Astrocyte (in vitro differentiated cells and primary cell): ENCODE measurements around the gene SLC35F4. TPM values are rescaled to one million over a fixed set of nuclear protein-coding genes. Genes with fewer than 3 reads are reported as not detected.

ENCODE experiments used
- DNase-seq: peaks from one replicate; pipeline ENCODE4 v3.0.0-alpha.2; 2010; ENCODE audit warnings: low read depth
- FAIRE-seq: peaks from 2 replicates; lab custom pipeline; 2011; peaks lifted over from hg19 to GRCh38; lab: Jason Lieb, UNC
- H2AFZ ChIP-seq: 2 replicates; pipeline ENCODE4 v1.6.0; 2012; ENCODE audit warnings: low read depth, low read length, inconsistent platforms
- H3K27ac ChIP-seq: 2 replicates; pipeline ENCODE4 v1.5.1; 2011; ENCODE audit warnings: low read depth, low read length, inconsistent platforms
- H3K27me3 ChIP-seq: 2 replicates; pipeline ENCODE4 v1.6.0; 2011; ENCODE audit warnings: low read length, inconsistent platforms; ENCODE audit not compliant: insufficient read depth
- H3K36me3 ChIP-seq: 2 replicates; pipeline ENCODE4 v1.5.1; 2011; ENCODE audit warnings: low read length, inconsistent platforms; ENCODE audit not compliant: insufficient read depth
- H3K4me1 ChIP-seq: 2 replicates; pipeline ENCODE4 v1.5.1; 2011; ENCODE audit warnings: low read length, inconsistent platforms; ENCODE audit not compliant: insufficient read depth
- H3K4me2 ChIP-seq: 2 replicates; pipeline ENCODE4 v1.6.0; 2012; ENCODE audit warnings: low read length, inconsistent platforms
- H3K4me3 ChIP-seq: 2 replicates; pipeline ENCODE4 v1.5.1; 2011; ENCODE audit warnings: low read depth, mild to moderate bottlenecking, low read length, inconsistent platforms; ENCODE audit not compliant: insufficient read depth
- H3K79me2 ChIP-seq: 2 replicates; pipeline ENCODE4 v1.6.0; 2012; ENCODE audit warnings: mild to moderate bottlenecking, low read length, inconsistent platforms; ENCODE audit not compliant: insufficient read depth
- H3K9ac ChIP-seq: 2 replicates; pipeline ENCODE4 v1.6.0; 2012; ENCODE audit warnings: mild to moderate bottlenecking, low read length, inconsistent platforms
- H3K9me3 ChIP-seq: 2 replicates; pipeline ENCODE4 v1.5.1; 2012; ENCODE audit warnings: low read depth, mild to moderate bottlenecking, low read length, inconsistent platforms; ENCODE audit not compliant: insufficient read depth
- H4K20me1 ChIP-seq: 2 replicates; pipeline ENCODE4 v1.6.0; 2012; ENCODE audit warnings: low read length, inconsistent platforms; ENCODE audit not compliant: insufficient read depth
- H3K27ac Mint-ChIP-seq: one replicate; pipeline ENCODE4 v1.8.0; 2021; ENCODE audit warnings: mild to moderate bottlenecking, mixed read lengths; ENCODE audit not compliant: unreplicated experiment
- H3K27me3 Mint-ChIP-seq: one replicate; pipeline ENCODE4 v1.8.0; 2021; ENCODE audit warnings: low read depth, mixed read lengths; ENCODE audit not compliant: unreplicated experiment
- H3K36me3 Mint-ChIP-seq: one replicate; pipeline ENCODE4 v1.8.0; 2021; ENCODE audit warnings: low read depth, mixed read lengths; ENCODE audit not compliant: unreplicated experiment
- H3K4me1 Mint-ChIP-seq: one replicate; pipeline ENCODE4 v1.8.0; 2021; ENCODE audit warnings: low read depth, mixed read lengths; ENCODE audit not compliant: unreplicated experiment
- H3K4me3 Mint-ChIP-seq: one replicate; pipeline ENCODE4 v1.8.0; 2021; ENCODE audit warnings: mild to moderate bottlenecking, moderate library complexity, mixed read lengths; ENCODE audit not compliant: unreplicated experiment
- H3K9me3 Mint-ChIP-seq: one replicate; pipeline ENCODE4 v1.8.0; 2021; ENCODE audit warnings: mild to moderate bottlenecking, mixed read lengths; ENCODE audit not compliant: unreplicated experiment
- CTCF ChIP-seq: IDR thresholded peaks from 2 replicates; pipeline ENCODE4 v1.5.1; 2011; ENCODE audit warnings: low read depth, mild to moderate bottlenecking, inconsistent platforms, low read length, moderate library complexity; ENCODE audit not compliant: insufficient read depth
- EZH2 ChIP-seq: IDR thresholded peaks from 2 replicates; pipeline ENCODE4 v1.6.1; 2012; ENCODE audit warnings: mild to moderate bottlenecking, low read length, inconsistent platforms; ENCODE audit not compliant: insufficient read depth
- total RNA-seq: library from RNA; stranded (reverse); gene quantifications from 2 replicates; pipeline ENCODE4 v1.2.1, GENCODE V29; 2021

SLC35F4 gene
- total RNA-seq, 1 donor from 2014 or later, result not detected

GRCh38 chr14:57751400-57751799 is 114.5 kb downstream of the SLC35F4 start:
- Histone ChIP-seq H3K4me1 (peaks cover 18% of the 10 kb centered on the region), H3K36me3 (no peaks in the 10 kb centered on the region), H3K4me2 (no peak overlapping the region), H3K27me3 (no peaks in the 10 kb centered on the region), H3K9me3 (no peaks in the 10 kb centered on the region), H3K9ac (no peak overlapping the region), H3K27ac (no peak overlapping the region), H3K4me3 (no peak overlapping the region), H2AFZ (no peak overlapping the region), H4K20me1 (no peaks in the 10 kb centered on the region), H3K79me2 (no peaks in the 10 kb centered on the region)
- no peaks in the 10 kb centered on the region for H3K9me3 Mint-ChIP-seq
- FAIRE-seq (no peak), DNase-seq (no peak)
- H3K27me3 Mint-ChIP-seq, result no peaks in the 10 kb centered on the region
- no peaks in the 10 kb centered on the region for H3K4me1 Mint-ChIP-seq
- H3K4me3 Mint-ChIP-seq, result no peak overlapping the region
- TF ChIP-seq EZH2 (no peak), CTCF (no peak)
- H3K27ac Mint-ChIP-seq, result no peak overlapping the region
- H3K36me3 Mint-ChIP-seq, result no peaks in the 10 kb centered on the region

DNA sequence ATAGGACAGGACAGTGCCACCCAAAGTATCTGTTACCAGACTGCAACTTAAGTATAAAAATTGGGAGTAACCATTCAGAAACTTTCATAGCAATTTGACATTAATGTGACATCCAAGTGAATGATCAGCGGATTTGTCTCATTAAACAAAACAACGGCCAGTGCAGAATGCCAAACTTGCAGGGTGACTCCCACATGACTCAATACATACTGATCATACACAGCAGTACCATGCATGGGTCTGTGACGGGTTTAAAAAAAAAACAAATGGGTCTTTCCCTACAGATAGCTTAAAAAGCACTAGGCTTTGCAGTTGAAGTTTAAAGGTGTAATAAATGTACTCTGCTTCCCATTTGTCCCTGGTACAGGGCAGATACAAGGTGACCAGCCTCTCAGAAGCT is 116.6 kb downstream of the SLC35F4 start:
- Histone ChIP-seq H3K36me3 (no peaks in the 10 kb centered on the region), H3K27me3 (no peaks in the 10 kb centered on the region), H3K4me3 (no peak overlapping the region), H3K9ac (no peak overlapping the region), H2AFZ (no peak overlapping the region), H3K4me1 (peaks cover 18% of the 10 kb centered on the region), H3K79me2 (no peaks in the 10 kb centered on the region), H3K27ac (no peak overlapping the region), H3K4me2 (no peak overlapping the region), H3K9me3 (no peaks in the 10 kb centered on the region), H4K20me1 (no peaks in the 10 kb centered on the region)
- H3K36me3 Mint-ChIP-seq, result no peaks in the 10 kb centered on the region
- no peak overlapping the region for H3K4me3 Mint-ChIP-seq
- H3K27ac Mint-ChIP-seq, result no peak overlapping the region
- DNase-seq, result peak; percentile 51
- no peak for TF ChIP-seq EZH2
- no peak for TF ChIP-seq CTCF
- peaks cover 1% of the 10 kb centered on the region for H3K9me3 Mint-ChIP-seq
- FAIRE-seq, result peak; percentile 17
- H3K27me3 Mint-ChIP-seq, result no peaks in the 10 kb centered on the region
- H3K4me1 Mint-ChIP-seq, result no peaks in the 10 kb centered on the region

GRCh38 chr14:57748279-57748678 is 117.6 kb downstream of the SLC35F4 start:
- Histone ChIP-seq H3K27ac (no peak overlapping the region), H3K9ac (no peak overlapping the region), H4K20me1 (no peaks in the 10 kb centered on the region), H3K79me2 (no peaks in the 10 kb centered on the region), H3K4me1 (peaks cover 18% of the 10 kb centered on the region), H3K4me2 (no peak overlapping the region), H3K27me3 (no peaks in the 10 kb centered on the region), H3K9me3 (no peaks in the 10 kb centered on the region), H3K4me3 (no peak overlapping the region), H2AFZ (no peak overlapping the region), H3K36me3 (no peaks in the 10 kb centered on the region)
- no peak for FAIRE-seq
- no peak overlapping the region for H3K4me3 Mint-ChIP-seq
- DNase-seq, result no peak
- TF ChIP-seq CTCF, result no peak
- TF ChIP-seq EZH2, result no peak
- peaks cover 1% of the 10 kb centered on the region for H3K9me3 Mint-ChIP-seq
- no peak overlapping the region for H3K27ac Mint-ChIP-seq
- H3K4me1 Mint-ChIP-seq, result no peaks in the 10 kb centered on the region
- H3K36me3 Mint-ChIP-seq, result no peaks in the 10 kb centered on the region
- no peaks in the 10 kb centered on the region for H3K27me3 Mint-ChIP-seq
